Measurements from ENCODE around the gene EVA1C.

- TF ChIP-seq CTCF (IDR thresholded peaks at IDR 0.05) (no peak), EP300 (IDR thresholded peaks at IDR 0.05) (no peak), POLR2A (IDR thresholded peaks at IDR 0.05) (no peak)
Observed at GRCh38 chr21:32415451-32416398, 3.2 kb downstream of the EVA1C start.

All from upper lobe of left lung (tissue), 4 donors.